GM19239 (cell line): ENCODE results near the gene SMPDL3B.

Source experiments
- DNase-seq: peaks from one replicate; pipeline ENCODE4 v3.0.0; 2011; ENCODE audit warnings: low spot score; ENCODE audit not compliant: insufficient read length
- FAIRE-seq: peaks from 2 replicates; lab custom pipeline; 2011; peaks lifted over from hg19 to GRCh38; lab: Jason Lieb, UNC

The SMPDL3B gene

DNA sequence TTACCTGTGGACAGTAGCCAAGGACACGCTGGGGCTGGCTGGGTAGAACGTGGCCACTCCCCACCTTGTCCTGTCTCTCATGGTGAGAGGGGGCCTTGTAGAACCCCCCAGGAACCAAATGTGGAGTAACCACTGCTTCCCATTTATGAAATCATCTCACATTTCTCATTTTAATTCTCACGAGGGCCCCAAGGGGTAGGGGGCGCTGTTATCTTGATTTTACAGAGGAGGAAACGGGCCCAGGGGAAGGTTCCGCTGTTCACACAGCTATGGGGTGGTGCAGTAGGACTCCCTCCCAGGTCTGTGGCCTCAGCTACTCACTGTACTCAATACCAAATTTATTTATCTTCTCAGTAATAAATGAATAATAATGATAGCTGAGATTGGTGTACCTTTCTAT is 5.5 kb downstream of the SMPDL3B start:
- FAIRE-seq (peak; percentile 51), DNase-seq (peak; percentile 30)

DNA sequence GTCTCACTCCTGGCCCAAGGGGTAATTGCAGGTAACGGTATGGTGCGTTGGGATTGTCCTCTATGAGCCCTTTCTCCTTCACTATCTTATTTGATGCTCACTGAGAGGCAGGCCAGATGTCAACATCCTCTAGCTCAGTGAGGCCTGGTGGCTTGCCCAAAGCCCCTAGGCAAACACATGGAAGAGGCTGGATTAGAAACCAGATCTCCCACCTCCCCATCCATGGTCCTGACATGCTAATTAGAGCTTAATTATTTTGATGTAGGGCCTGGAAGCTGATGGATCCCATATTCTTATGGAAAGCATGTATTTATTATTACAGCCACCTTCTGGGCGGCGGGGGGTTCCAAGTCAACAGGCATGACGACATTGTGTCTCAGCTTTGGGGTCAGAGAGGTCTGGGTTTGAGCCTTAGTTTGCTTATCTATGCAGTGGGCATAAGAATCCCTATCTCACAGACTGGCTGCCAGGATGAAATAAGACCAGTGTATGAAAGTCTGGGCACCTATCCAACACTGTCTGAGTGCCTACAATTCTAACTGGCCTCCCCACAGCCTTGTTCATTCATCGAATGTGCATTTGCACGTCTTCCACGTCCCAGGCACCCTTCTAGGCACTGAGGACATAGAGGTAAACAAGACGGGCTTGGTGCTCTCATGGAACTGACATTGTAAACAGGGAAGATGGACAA is 6.2 kb downstream of the SMPDL3B start:
- no peak for DNase-seq
- FAIRE-seq, result no peak

- DNase-seq (no peak), FAIRE-seq (no peak)
Measured at GRCh38 chr1:27941671-27942540, 7.1 kb downstream of the SMPDL3B start.

DNA sequence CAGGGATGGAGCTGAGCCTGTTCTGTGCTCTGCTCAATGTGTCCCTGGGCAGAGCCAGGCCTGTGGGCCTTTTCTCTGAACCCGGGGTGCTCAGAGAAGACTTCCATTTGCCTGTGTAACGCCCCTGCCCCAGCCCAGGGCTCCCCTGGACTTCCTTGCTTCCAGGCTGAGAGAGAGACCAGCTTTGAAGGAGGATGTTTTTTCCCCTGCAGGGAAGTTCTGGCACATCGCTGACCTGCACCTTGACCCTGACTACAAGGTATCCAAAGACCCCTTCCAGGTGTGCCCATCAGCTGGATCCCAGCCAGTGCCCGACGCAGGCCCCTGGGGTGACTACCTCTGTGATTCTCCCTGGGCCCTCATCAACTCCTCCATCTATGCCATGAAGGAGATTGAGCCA is 10.2 kb downstream of the SMPDL3B start:
- DNase-seq (no peak), FAIRE-seq (no peak)

DNA sequence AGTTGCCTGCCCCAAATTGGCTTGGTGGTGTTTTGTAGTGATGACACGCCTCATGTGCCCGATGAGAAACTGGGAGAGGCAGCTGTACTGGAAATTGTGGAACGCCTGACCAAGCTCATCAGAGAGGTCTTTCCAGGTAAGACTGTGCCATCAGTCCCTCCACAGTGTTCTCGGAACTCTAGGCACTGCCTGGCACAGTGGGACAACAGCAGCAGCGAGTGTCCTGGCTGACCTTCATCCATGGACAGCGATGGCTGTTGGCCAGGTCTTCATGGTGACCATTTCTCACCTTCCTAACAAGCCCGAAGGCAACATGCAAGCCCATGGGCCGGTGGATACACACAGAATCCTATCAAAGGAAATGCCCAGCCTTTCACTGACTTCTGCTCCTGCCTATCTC is 14.2 kb downstream of the SMPDL3B start:
- no peak for FAIRE-seq
- DNase-seq, result no peak

GRCh38 chr1:27951396-27951795 is 16.6 kb downstream of the SMPDL3B start:
- FAIRE-seq (no peak), DNase-seq (no peak)

- no peak for DNase-seq
- no peak for FAIRE-seq
Measured at GRCh38 chr1:27952147-27952546, 17.3 kb downstream of the SMPDL3B start.

DNA sequence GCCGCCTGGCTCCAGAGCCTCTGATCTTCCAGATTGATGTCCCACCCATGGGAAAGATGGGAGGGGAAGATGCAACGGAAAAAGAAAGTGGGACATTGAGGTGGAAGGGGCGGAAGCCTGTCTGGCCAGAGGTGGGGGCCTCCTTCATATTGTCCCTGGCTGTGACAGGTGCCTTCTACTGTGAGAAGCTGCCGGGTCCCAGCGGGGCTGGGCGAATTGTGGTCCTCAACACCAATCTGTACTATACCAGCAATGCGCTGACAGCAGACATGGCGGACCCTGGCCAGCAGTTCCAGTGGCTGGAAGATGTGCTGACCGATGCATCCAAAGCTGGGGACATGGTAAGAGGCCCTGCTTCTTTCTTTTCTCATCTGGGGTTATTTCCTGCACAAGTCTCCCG is 19.4 kb downstream of the SMPDL3B start:
- DNase-seq (no peak), FAIRE-seq (no peak)

DNA sequence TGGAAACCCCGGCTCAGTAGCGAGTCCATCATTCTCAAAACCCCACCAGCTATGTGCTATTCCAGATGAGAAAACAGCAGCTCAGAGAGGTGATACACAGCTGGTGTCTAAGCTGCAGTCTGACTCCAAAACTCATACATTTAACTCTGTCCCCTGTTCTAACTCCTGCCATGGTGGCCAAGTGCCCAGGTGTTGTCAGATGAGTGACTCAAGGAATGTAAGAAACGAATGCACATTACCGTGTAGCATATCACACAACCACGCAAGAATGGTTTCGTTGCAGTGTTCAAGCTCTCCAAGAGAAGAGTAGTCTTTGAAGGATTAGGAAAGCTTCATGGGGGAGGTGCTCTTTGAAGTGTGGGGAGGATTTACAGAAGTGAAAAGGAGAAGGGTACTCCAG is 20.3 kb downstream of the SMPDL3B start:
- FAIRE-seq, result no peak
- DNase-seq, result no peak

DNA sequence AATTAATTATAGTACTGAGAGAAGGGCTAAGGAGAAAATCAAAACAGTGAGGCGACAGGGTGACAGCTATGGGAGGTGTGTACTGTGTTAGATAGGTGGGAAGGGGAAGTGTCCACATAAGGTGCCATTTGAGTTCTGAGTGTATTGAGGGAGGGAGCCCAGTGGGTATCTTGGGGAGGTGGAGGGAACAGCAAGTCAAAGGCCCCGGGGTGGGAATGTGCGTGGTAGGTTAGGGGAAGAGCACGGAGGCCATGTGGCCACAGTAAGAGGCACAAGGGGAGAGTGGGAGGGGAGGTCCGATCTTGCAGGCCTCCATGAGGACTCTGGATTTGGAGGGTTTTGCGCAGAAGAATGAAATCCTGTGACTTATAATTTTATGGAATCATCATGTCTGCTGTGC is 22.0 kb downstream of the SMPDL3B start:
- no peak for FAIRE-seq
- DNase-seq, result no peak

GRCh38 chr1:27957655-27958054 is 22.9 kb downstream of the SMPDL3B start:
- DNase-seq (no peak), FAIRE-seq (no peak)

DNA sequence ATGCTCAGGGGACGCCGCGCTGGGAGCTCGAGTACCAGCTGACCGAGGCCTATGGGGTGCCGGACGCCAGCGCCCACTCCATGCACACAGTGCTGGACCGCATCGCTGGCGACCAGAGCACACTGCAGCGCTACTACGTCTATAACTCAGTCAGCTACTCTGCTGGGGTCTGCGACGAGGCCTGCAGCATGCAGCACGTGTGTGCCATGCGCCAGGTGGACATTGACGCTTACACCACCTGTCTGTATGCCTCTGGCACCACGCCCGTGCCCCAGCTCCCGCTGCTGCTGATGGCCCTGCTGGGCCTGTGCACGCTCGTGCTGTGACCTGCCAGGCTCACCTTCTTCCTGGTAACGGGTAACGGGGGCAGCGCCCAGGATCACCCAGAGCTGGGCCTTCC is 23.7 kb downstream of the SMPDL3B start:
- no peak for FAIRE-seq

GRCh38 chr1:27959792-27960603 is 25.2 kb downstream of the SMPDL3B start, which contains the start of gene XKR8:
Gene XKR8, plus strand, starts transcription at chr1:27959973. Its CDS starts 97 bp downstream, at chr1:27960070.
- DNase-seq (peak; percentile 97), FAIRE-seq (peak; percentile 78)

More for the DNA sequence above, 23.7 kb downstream of the SMPDL3B start:
- no peak for DNase-seq

GRCh38 chr1:27960762-27961645 is 26.2 kb downstream of the SMPDL3B start:
- no peak for FAIRE-seq

GRCh38 chr1:27961646-27962221 is 26.9 kb downstream of the SMPDL3B start:
- DNase-seq (no peak), FAIRE-seq (no peak)

More at GRCh38 chr1:27960762-27961645, 26.2 kb downstream of the SMPDL3B start:
- no peak for DNase-seq

GRCh38 chr1:27963393-27963792 is 28.6 kb downstream of the SMPDL3B start:
- no peak for DNase-seq
- no peak for FAIRE-seq

- FAIRE-seq, result no peak
- no peak for DNase-seq
Measured at GRCh38 chr1:27966402-27967105, 31.8 kb downstream of the SMPDL3B start.

- no peak for DNase-seq
- no peak for FAIRE-seq
Measured at GRCh38 chr1:27967106-27967883, 32.5 kb downstream of the SMPDL3B start.
